HepG2 (cell line): ENCODE data around the gene ENTPD2. TPM values are rescaled to one million over a fixed set of nuclear protein-coding genes. Genes with fewer than 3 reads are reported as not detected.

Source experiments
- ATAC-seq: fragments of 200-7000 bp; cut with Tn5 transposase; 3 replicates; pipeline ENCODE4 v1.9.1; 2020; ENCODE audit warnings: mild to moderate bottlenecking, moderate library complexity
- BruUV-seq: library from RNA; stranded (reverse); fragments of 400-500 nt; replicated peaks from 2 replicates; lab custom pipeline; 2021; lab: Mats Ljungman, UMichigan
- CTCF ChIA-PET: fragments of 300-600 bp; formaldehyde crosslinking; extraction: SDS; loops from one replicate; lab custom pipeline; 2021; ENCODE audit warnings: low total read pairs, inconsistent platforms, low intra/inter-chr PET ratio; lab: Yijun Ruan, JAX
- POLR2A ChIA-PET: fragments of 350-600 bp; sonication (Branson Sonifier 250); formaldehyde crosslinking; loops from one replicate; lab custom pipeline; 2020; ENCODE audit warnings: antibody characterized with exemption, inconsistent platforms; lab: Yijun Ruan, JAX
- DNase-seq: peaks from one replicate; pipeline ENCODE4 v3.0.0-alpha.2; 2015; ENCODE audit warnings: low spot score
- FAIRE-seq: peaks from 3 replicates; lab custom pipeline; 2011; peaks lifted over from hg19 to GRCh38; lab: Jason Lieb, UNC
- H2AFZ ChIP-seq: one replicate; pipeline ENCODE4 v1.6.1; 2011; ENCODE audit warnings: low read length, inconsistent platforms
- H3K27ac ChIP-seq: fragments of 300-600 bp; 3 replicates; pipeline ENCODE4 v1.8.0; 2011; ENCODE audit warnings: mixed run types, mild to moderate bottlenecking, mixed read lengths, low read length, inconsistent platforms; ENCODE audit not compliant: insufficient read depth; ENCODE audit errors: extremely low read length
- H3K27me3 ChIP-seq, 2 experiments: fragments of 200-600 bp in 1 of 2; 2 replicates in 1 of 2; 3 replicates in 1 of 2; pipeline versions ENCODE4 v1.6.0 to v1.8.0; 2011; ENCODE audit warnings: low read length in 2 of 2, mild to moderate bottlenecking in 2 of 2, moderate library complexity in 2 of 2, inconsistent platforms in 1 of 2; ENCODE audit not compliant: insufficient read depth in 2 of 2, control insufficient read depth in 1 of 2
- H3K36me3 ChIP-seq, 2 experiments: fragments of 200-600 bp in 1 of 2; replicated peaks in 1 of 2; 2 replicates in 1 of 2; 3 replicates in 1 of 2; pipeline versions ENCODE4 v1.5.1 to v1.8.0; 2011; ENCODE audit warnings: low read length in 2 of 2, inconsistent platforms in 1 of 2; ENCODE audit not compliant: insufficient read depth in 2 of 2, control insufficient read depth in 1 of 2
- H3K4me1 ChIP-seq: 2 replicates; pipeline ENCODE4 v1.5.1; 2012; ENCODE audit warnings: low read length, inconsistent platforms; ENCODE audit not compliant: insufficient read depth
- H3K4me2 ChIP-seq: 2 replicates; pipeline ENCODE4 v1.6.0; 2011; ENCODE audit warnings: low read depth, low read length, inconsistent platforms
- H3K4me3 ChIP-seq, 3 experiments: fragments of 200-600 bp in 1 of 3; sonication (generic), shearing (Covaris generic) in 1 of 3; replicated peaks in 1 of 3; 2 replicates each; pipeline ENCODE4 v1.5.1; 2011 to 2016; ENCODE audit warnings: low read length in 3 of 3, inconsistent platforms in 2 of 3, low read depth in 2 of 3, mild to moderate bottlenecking in 2 of 3, control low read depth in 1 of 3, mixed read lengths in 1 of 3; ENCODE audit not compliant: insufficient read depth in 1 of 3
- H3K79me2 ChIP-seq: one replicate; pipeline ENCODE4 v1.6.1; 2011; ENCODE audit warnings: low read length, inconsistent platforms; ENCODE audit not compliant: insufficient read depth
- H3K9ac ChIP-seq: 2 replicates; pipeline ENCODE4 v1.6.0; 2011; ENCODE audit warnings: mild to moderate bottlenecking, low read depth, low read length, inconsistent platforms; ENCODE audit not compliant: insufficient read depth
- H3K9me3 ChIP-seq: 2 replicates; pipeline ENCODE4 v1.5.1; 2012; ENCODE audit warnings: mild to moderate bottlenecking, low read length
- H4K20me1 ChIP-seq: 2 replicates; pipeline ENCODE4 v1.6.0; 2011; ENCODE audit warnings: inconsistent platforms, mild to moderate bottlenecking, low read length, moderate library complexity; ENCODE audit not compliant: insufficient read depth
- AKAP8 ChIP-seq: sonication (generic); formaldehyde crosslinking; IDR thresholded peaks from 2 replicates; pipeline ENCODE4 v1.5.1; 2020; ENCODE audit warnings: mild to moderate bottlenecking, missing genetic modification reagents
- ATF2 ChIP-seq: sonication (generic); formaldehyde crosslinking; IDR thresholded peaks from 2 replicates; pipeline ENCODE4 v1.4.0; 2020; ENCODE audit warnings: missing genetic modification reagents
- CBX1 ChIP-seq: IDR thresholded peaks from one replicate; pipeline ENCODE4 v1.6.1; 2016; ENCODE audit warnings: antibody characterized with exemption, low read depth
- DNMT3B ChIP-seq: conservative IDR thresholded peaks from 2 replicates; pipeline ENCODE4 v1.6.1; 2016; ENCODE audit warnings: missing biosample characterization, control low read depth
- FOSL1 ChIP-seq: sonication (generic); formaldehyde crosslinking; IDR thresholded peaks from 2 replicates; pipeline ENCODE4 v1.9.0; 2021; ENCODE audit warnings: missing genetic modification reagents, borderline replicate concordance
- HDAC1 ChIP-seq: sonication (generic); formaldehyde crosslinking; IDR thresholded peaks from 2 replicates; pipeline ENCODE4 v1.5.1; 2020; ENCODE audit warnings: mild to moderate bottlenecking, missing genetic modification reagents
- HDAC2 ChIP-seq: sonication (generic); formaldehyde crosslinking; IDR thresholded peaks from 2 replicates; pipeline ENCODE4 v1.4.0; 2020; ENCODE audit warnings: missing genetic modification reagents
- MTA1 ChIP-seq: sonication (generic); formaldehyde crosslinking; IDR thresholded peaks from 2 replicates; pipeline ENCODE4 v1.4.0; 2020; ENCODE audit warnings: missing genetic modification reagents, mild to moderate bottlenecking, borderline replicate concordance
- NR3C1 ChIP-seq: sonication (generic); formaldehyde crosslinking; IDR thresholded peaks from 2 replicates; pipeline ENCODE4 v1.4.0; 2020; ENCODE audit warnings: missing genetic modification reagents
- PHF20 ChIP-seq: sonication (generic); formaldehyde crosslinking; IDR thresholded peaks from 2 replicates; pipeline ENCODE4 v1.5.0; 2020; ENCODE audit warnings: mild to moderate bottlenecking, missing genetic modification reagents
- REPIN1 ChIP-seq: sonication (generic); formaldehyde crosslinking; IDR thresholded peaks from 2 replicates; pipeline ENCODE4 v1.8.0; 2022; ENCODE audit warnings: missing genetic modification reagents, low read depth, mild to moderate bottlenecking, borderline replicate concordance
- SIN3B ChIP-seq: fragments of 150-350 bp; IDR thresholded peaks from 2 replicates; pipeline ENCODE4 v1.6.1; 2014; ENCODE audit warnings: low read length
- SNAI1 ChIP-seq: sonication (generic); formaldehyde crosslinking; IDR thresholded peaks from 2 replicates; pipeline ENCODE4 v1.5.0; 2020; ENCODE audit warnings: mild to moderate bottlenecking, missing genetic modification reagents, borderline replicate concordance
- SRSF1 ChIP-seq: fragments of 200-400 bp; formaldehyde crosslinking; optimal IDR thresholded peaks from 2 replicates; pipeline ENCODE3; 2017; ENCODE audit warnings: mild to moderate bottlenecking, low read depth, low read length, moderate library complexity
- ZBTB37 ChIP-seq: sonication (generic); formaldehyde crosslinking; IDR thresholded peaks from 2 replicates; pipeline ENCODE4 v1.4.0; 2020; ENCODE audit warnings: mild to moderate bottlenecking, missing genetic modification reagents
- ZFP82 ChIP-seq: sonication (generic); formaldehyde crosslinking; IDR thresholded peaks from 2 replicates; pipeline ENCODE4 v1.5.1; 2020; ENCODE audit warnings: mild to moderate bottlenecking, missing genetic modification reagents, borderline replicate concordance
- ZNF460 ChIP-seq: sonication (generic); formaldehyde crosslinking; IDR thresholded peaks from 2 replicates; pipeline ENCODE4 v1.5.1; 2020; ENCODE audit warnings: missing genetic modification reagents, mild to moderate bottlenecking, borderline replicate concordance
- ZNF563 ChIP-seq: sonication (generic); formaldehyde crosslinking; IDR thresholded peaks from 2 replicates; pipeline ENCODE4 v1.8.0; 2022; ENCODE audit warnings: mild to moderate bottlenecking, moderate library complexity, missing genetic modification reagents
- ZNF605 ChIP-seq: sonication (generic); formaldehyde crosslinking; IDR thresholded peaks from 2 replicates; pipeline ENCODE4 v1.8.0; 2022; ENCODE audit warnings: mild to moderate bottlenecking, missing genetic modification reagents
- ZNF775 ChIP-seq: sonication (generic); formaldehyde crosslinking; IDR thresholded peaks from 2 replicates; pipeline ENCODE4 v1.4.0; 2020; ENCODE audit warnings: missing genetic modification reagents, mild to moderate bottlenecking, moderate library complexity, borderline replicate concordance
- ZNF777 ChIP-seq: sonication (generic); formaldehyde crosslinking; IDR thresholded peaks from 2 replicates; pipeline ENCODE4 v1.4.0; 2020; ENCODE audit warnings: missing genetic modification reagents
- WGBS: methylation state at CpG from one replicate; pipeline ENCODE4 v1.1.6; 2017; ENCODE audit warnings: low lambda C conversion rate; 5-methylcytosine and 5-hydroxymethylcytosine counted together
- in situ Hi-C: cut with HindIII; loops from 2 replicates; pipeline ENCODE4 v1.10.0; 2017; ENCODE audit warnings: low pct_unique_long_range_greater_than_20kb; ENCODE audit not compliant: extremely low pct_ligation_motif_present
- intact Hi-C: fragments of 100-400 bp; cut with micrococcal nuclease; formaldehyde crosslinking; loops from one replicate; pipeline ENCODE4 v1.10.0; 2022; ENCODE audit not compliant: unreplicated experiment
- polyA plus RNA-seq, 8 experiments: library from polyadenylated mRNA; depleted of rRNA in 3 of 8; stranded (reverse) in 7 of 8; unstranded in 1 of 8; fragments of >200 nt; fragmentation: Illumina TruSeq in 4 of 8; extraction: Trizol in 4 of 8; gene quantifications; 2 replicates each; pipeline versions ENCODE4 v1.2.1 to v1.2.3, GENCODE V29; 2011 to 2016; ENCODE audit warnings: low read depth in 4 of 8, missing spikeins in 1 of 8, mixed read lengths in 1 of 8; ENCODE audit not compliant: insufficient read depth in 1 of 8
- total RNA-seq, 5 experiments: library from RNA; depleted of rRNA; stranded (reverse); fragments of >200 nt; fragmentation: Illumina TruSeq; extraction: Trizol; gene quantifications; 2 replicates each; pipeline ENCODE4 v1.2.3, GENCODE V29; 2016; ENCODE audit warnings: low read depth in 1 of 5

The ENTPD2 gene
- total and polyA plus RNA-seq, 2 of the 13 experiments (the other 11 are each of a cell fraction or from before 2014, with no cell fraction given) = 0.95 to 3.2 TPM

GRCh38 chr9:137070201-137070905 is 16.5 kb upstream of the ENTPD2 start, which contains the start of gene SAPCD2 (continued):
- TF ChIP-seq ZNF460 (no peak), PHF20 (no peak; the same call in 1 of the 2 replicates), SIN3B (0 out of 2 replicates have a peak, but pooled peaks have one; percentile 12), CBX1 (no peak), MTA1 (CRISPR knock-in tag) (0 out of 2 replicates have a peak, but pooled peaks have one; percentile 18), REPIN1 (0 out of 2 replicates have a peak, but pooled peaks have one; percentile 19), ZNF563 (CRISPR knock-in tag) (peak; percentile 52), HDAC2 (CRISPR knock-in tag) (peak; percentile 39; the same call in 1 of the 2 replicates)

GRCh38 chr9:137069508-137070091 is 15.7 kb upstream of the ENTPD2 start:
- Histone ChIP-seq H3K4me3 (peak overlapping the region; percentile 58 to 88 (median 74)), H3K9me3 (no peaks in the 10 kb centered on the region), H3K9ac (peak overlapping the region; percentile 67), H2AFZ (no peak overlapping the region), H4K20me1 (peaks cover 7% of the 10 kb centered on the region; the same call in 1 of the 2 replicates), H3K27me3 (no peaks in the 10 kb centered on the region; a peak in 1 of 5 replicates), H3K4me1 (peaks cover 50% of the 10 kb centered on the region), H3K36me3 (peaks cover 3 to 12% of the 10 kb centered on the region in 2 experiments; a peak in 2 of 5 replicates), H3K27ac (no peak overlapping the region), H3K79me2 (peaks cover 13% of the 10 kb centered on the region), H3K4me2 (peak overlapping the region; percentile 96)
- intact Hi-C loops (no loop called here), in situ Hi-C loops (no loop called here)
- no TSS peak for BruUV-seq
- WGBS = no CpG with 5 or more reads among the region's 52 CpGs
- ATAC-seq (0 out of 3 replicates have a peak, but pooled peaks have one; percentile 4), FAIRE-seq (no peak), DNase-seq (no peak)
- POLR2A ChIA-PET = interaction anchor here (0.8 to 6.0 kb wide), 9 partner anchors 11 to 184 kb away, joined by 3 to 105 read pairs (median 4); partner anchors contain the start of genes ENTPD2, MAN1B1 and TRAF2
- CTCF ChIA-PET = no interaction called here
- TF ChIP-seq SNAI1 (CRISPR knock-in tag) (no peak), NR3C1 (CRISPR knock-in tag) (no peak), FOSL1 (CRISPR knock-in tag) (no peak), ATF2 (no peak), AKAP8 (CRISPR knock-in tag) (0 out of 2 replicates have a peak, but pooled peaks have one; percentile 18), SRSF1 (peak; percentile 41), ZNF775 (CRISPR knock-in tag) (no peak), ZNF777 (peak; percentile 10; the same call in 1 of the 2 replicates), DNMT3B (CRISPR knock-in tag) (no peak), ZFP82 (CRISPR knock-in tag) (0 out of 2 replicates have a peak, but pooled peaks have one; percentile 55), ZNF605 (0 out of 2 replicates have a peak, but pooled peaks have one; percentile 40), ZBTB37 (CRISPR knock-in tag) (no peak), HDAC1 (CRISPR knock-in tag) (peak; percentile 52; the same call in 1 of the 2 replicates)
